GM23248 (cell line): ENCODE data around the gene TIAM2. TPM values are rescaled to one million over a fixed set of nuclear protein-coding genes. Genes with fewer than 3 reads are reported as not detected.

Experiments used
- DNase-seq: peaks from one replicate; pipeline ENCODE4 v3.0.0-alpha.2; 2015
- H2AFZ ChIP-seq: fragments of 200-600 bp; sonication (generic); 2 replicates; pipeline ENCODE4 v1.6.1; 2016; ENCODE audit warnings: antibody characterized with exemption
- H3F3A ChIP-seq: fragments of 200-600 bp; sonication (generic); 2 replicates; pipeline ENCODE4 v1.6.1; 2016; ENCODE audit warnings: mild to moderate bottlenecking, antibody characterized with exemption, mixed run types; ENCODE audit not compliant: insufficient read depth
- H3K27ac ChIP-seq: fragments of 200-600 bp; sonication (generic); 2 replicates; pipeline ENCODE4 v1.5.1; 2016; ENCODE audit warnings: mild to moderate bottlenecking
- H3K27me3 ChIP-seq: fragments of 200-600 bp; sonication (generic); replicated peaks from 2 replicates; pipeline ENCODE4 v1.6.1; 2016; ENCODE audit warnings: mild to moderate bottlenecking; ENCODE audit not compliant: insufficient read depth
- H3K36me3 ChIP-seq: fragments of 200-600 bp; sonication (generic); 2 replicates; pipeline ENCODE4 v1.6.1; 2016; ENCODE audit warnings: low read depth, mild to moderate bottlenecking
- H3K4me1 ChIP-seq: fragments of 200-600 bp; sonication (generic); 2 replicates; pipeline ENCODE4 v1.6.1; 2016; ENCODE audit warnings: mild to moderate bottlenecking; ENCODE audit not compliant: insufficient read depth
- H3K4me2 ChIP-seq: fragments of 200-600 bp; sonication (generic); one replicate; pipeline ENCODE4 v1.6.1; 2016; ENCODE audit warnings: mild to moderate bottlenecking; ENCODE audit not compliant: unreplicated experiment
- H3K4me3 ChIP-seq: fragments of 200-600 bp; sonication (generic); 2 replicates; pipeline ENCODE4 v1.5.1; 2016; ENCODE audit warnings: mild to moderate bottlenecking
- H3K79me2 ChIP-seq: fragments of 200-600 bp; sonication (generic); 2 replicates; pipeline ENCODE4 v1.6.1; 2016; ENCODE audit warnings: mild to moderate bottlenecking; ENCODE audit not compliant: insufficient read depth
- H3K9ac ChIP-seq: fragments of 200-600 bp; sonication (generic); 2 replicates; pipeline ENCODE4 v1.6.1; 2016; ENCODE audit warnings: mild to moderate bottlenecking
- H3K9me2 ChIP-seq: fragments of 200-600 bp; sonication (generic); 2 replicates; pipeline ENCODE4 v1.6.1; 2016; ENCODE audit warnings: mixed run types, mild to moderate bottlenecking, moderate library complexity; ENCODE audit not compliant: insufficient read depth
- H3K9me3 ChIP-seq: fragments of 200-600 bp; sonication (generic); one replicate; pipeline ENCODE4 v1.6.1; 2017; ENCODE audit warnings: low read depth
- H4K20me1 ChIP-seq: fragments of 200-600 bp; sonication (generic); 2 replicates; pipeline ENCODE4 v1.6.0; 2016; ENCODE audit not compliant: insufficient read depth
- EZH2 ChIP-seq: fragments of 200-600 bp; sonication (generic); IDR thresholded peaks from 2 replicates; pipeline ENCODE4 v1.6.1; 2018; ENCODE audit warnings: antibody characterized with exemption, mild to moderate bottlenecking; ENCODE audit not compliant: insufficient read depth, poor library complexity, severe bottlenecking
- EZH2phosphoT487 ChIP-seq: fragments of 200-600 bp; sonication (generic); IDR thresholded peaks from 2 replicates; pipeline ENCODE4 v1.6.1; 2018; ENCODE audit warnings: antibody characterized with exemption, moderate library complexity, mild to moderate bottlenecking, low read depth; ENCODE audit not compliant: insufficient read depth
- WGBS, 2 experiments: methylation state at CpG; one replicate each; pipeline ENCODE4 v1.1.6; 2015 to 2017; ENCODE audit warnings: low lambda C conversion rate in 2 of 2, low coverage in 1 of 2; ENCODE audit errors: missing lambda C conversion rate in 2 of 2; 5-methylcytosine and 5-hydroxymethylcytosine counted together
- in situ Hi-C: fragments of 300-500 bp; cut with MboI; formaldehyde crosslinking; loops from 2 replicates; pipeline ENCODE4 v1.15.0; 2020
- polyA plus RNA-seq: library from polyadenylated mRNA; unstranded; fragments of >200 nt; fragmentation: Nextera tagmentation; extraction: Ambion mirVana; gene quantifications from 2 replicates; pipeline ENCODE4 v1.2.1, GENCODE V29; 2016
- total RNA-seq: library from RNA; depleted of rRNA; stranded (reverse); fragments of >200 nt; shearing (Covaris generic); gene quantifications from 2 replicates; pipeline ENCODE4 v1.2.3, GENCODE V29; 2014; rRNA removed

Gene TIAM2
- total RNA-seq (2.6 and 5.1 TPM in 2 replicates), polyA plus RNA-seq (2.4 and 4.3 TPM in 2 replicates)

- H2AFZ ChIP-seq: peak within 1 kb of the TSS; percentile 92
- peak; percentile 55 for DNase-seq
- no peak within 1 kb of the TSS for H3K27ac ChIP-seq
- H3K4me2 ChIP-seq: peak within 1 kb of the TSS; percentile 91
- H3F3A ChIP-seq: peaks cover 5% of the 10 kb centered on the region; the same call in 1 of the 2 replicates
- no peaks in the 10 kb centered on the region for H4K20me1 ChIP-seq
- no peaks in the 10 kb centered on the region for H3K9me3 ChIP-seq
- TF ChIP-seq EZH2 (no peak), EZH2phosphoT487 (no peak)
- no peaks in the 10 kb centered on the region for H3K79me2 ChIP-seq
- peak within 1 kb of the TSS; percentile 80 for H3K4me3 ChIP-seq
- 0 out of 2 replicates have a peak, but pooled peaks cover 7% of the 10 kb centered on the region for H3K4me1 ChIP-seq
- H3K36me3 ChIP-seq: no peaks in the 10 kb centered on the region
- in situ Hi-C loops: no loop called here
- peak within 1 kb of the TSS; percentile 63 for H3K9ac ChIP-seq
- WGBS, 2 experiments: 1% methylated on average over 48 to 69 of the region's 102 CpGs
- no peaks in the 10 kb centered on the region for H3K27me3 ChIP-seq
- no peaks in the 10 kb centered on the region for H3K9me2 ChIP-seq
These were observed at the start of gene TIAM2 for GRCh38 chr6:154995254-154996015. Gene TIAM2 (plus strand): TSS chr6:154995315. CDS start chr6:155129224, 133,909 bp downstream.

- no peaks in the 10 kb centered on the region for H3K79me2 ChIP-seq
- H3K4me1 ChIP-seq: no peaks in the 10 kb centered on the region
- no peak overlapping the region for H2AFZ ChIP-seq
- no peak overlapping the region for H3K4me2 ChIP-seq
- H3K27me3 ChIP-seq: no peaks in the 10 kb centered on the region
- no peaks in the 10 kb centered on the region for H3K9me2 ChIP-seq
- no peak overlapping the region for H3K4me3 ChIP-seq
- WGBS, 2 experiments: 83% methylated on average over 7 of the region's 7 CpGs
- DNase-seq: no peak
- in situ Hi-C loops: no loop called here
- H4K20me1 ChIP-seq: no peaks in the 10 kb centered on the region
- no peak overlapping the region for H3K9ac ChIP-seq
- H3K9me3 ChIP-seq: no peaks in the 10 kb centered on the region
- TF ChIP-seq EZH2 (no peak), EZH2phosphoT487 (no peak)
- H3K27ac ChIP-seq: no peak overlapping the region
- no peaks in the 10 kb centered on the region for H3F3A ChIP-seq
- no peaks in the 10 kb centered on the region for H3K36me3 ChIP-seq
These were observed 44.2 kb upstream of the TIAM2 start for GRCh38 chr6:154950979-154951344.

- TF ChIP-seq EZH2 (no peak), EZH2phosphoT487 (no peak)
- Histone ChIP-seq H2AFZ (no peak overlapping the region), H3K4me1 (no peaks in the 10 kb centered on the region), H4K20me1 (no peaks in the 10 kb centered on the region), H3K4me3 (no peak overlapping the region), H3K27me3 (no peaks in the 10 kb centered on the region), H3K79me2 (no peaks in the 10 kb centered on the region), H3F3A (no peaks in the 10 kb centered on the region), H3K4me2 (no peak overlapping the region), H3K9me3 (no peaks in the 10 kb centered on the region), H3K27ac (no peak overlapping the region), H3K36me3 (no peaks in the 10 kb centered on the region), H3K9ac (no peak overlapping the region), H3K9me2 (no peaks in the 10 kb centered on the region)
- in situ Hi-C loops: no loop called here
- 79 to 82% methylated on average over 10 of the region's 10 CpGs for whole genome bisulfite sequencing, 2 experiments
- DNase-seq: no peak
These were observed 43.5 kb upstream of the TIAM2 start for GRCh38 chr6:154951345-154952200.

GRCh38 chr6:154953644-154954043 is 41.5 kb upstream of the TIAM2 start:
- no peak overlapping the region for H3K27ac ChIP-seq
- no peak for DNase-seq
- H2AFZ ChIP-seq: no peak overlapping the region
- H3K79me2 ChIP-seq: no peaks in the 10 kb centered on the region
- in situ Hi-C loops: no loop called here
- H3F3A ChIP-seq: no peaks in the 10 kb centered on the region
- H3K4me2 ChIP-seq: no peak overlapping the region
- no peaks in the 10 kb centered on the region for H3K36me3 ChIP-seq
- H4K20me1 ChIP-seq: no peaks in the 10 kb centered on the region
- TF ChIP-seq EZH2 (no peak), EZH2phosphoT487 (no peak)
- 96 to 98% methylated on average over 11 of the region's 11 CpGs for WGBS, 2 experiments
- H3K27me3 ChIP-seq: no peaks in the 10 kb centered on the region
- H3K9me2 ChIP-seq: no peaks in the 10 kb centered on the region
- no peak overlapping the region for H3K9ac ChIP-seq
- no peak overlapping the region for H3K4me3 ChIP-seq
- H3K9me3 ChIP-seq: no peaks in the 10 kb centered on the region
- no peaks in the 10 kb centered on the region for H3K4me1 ChIP-seq
